Thyroid gland (tissue), 4 donors: ENCODE results near the gene ZNF518B. TPM values are rescaled to one million over a fixed set of nuclear protein-coding genes. Genes with fewer than 3 reads are reported as not detected.

Experiments used
- DNase-seq, 2 donors: peaks; one replicate each; pipeline ENCODE4 v3.0.0-alpha.2; 2019
- H3K27ac ChIP-seq, 3 donors: fragments of 200-600 bp; sonication (generic); 1 replicate in 2 of 3; 2 replicates in 1 of 3; pipeline ENCODE4 v1.5.1; 2016 to 2019; ENCODE audit warnings: mild to moderate bottlenecking in 1 of 3, moderate library complexity in 1 of 3
- H3K27me3 ChIP-seq: fragments of 200-600 bp; sonication (generic); one replicate; pipeline ENCODE4 v1.5.1; 2019
- H3K36me3 ChIP-seq, 2 donors: fragments of 200-600 bp; sonication (generic); one replicate each; pipeline ENCODE4 v1.5.1; 2016 to 2019
- H3K4me1 ChIP-seq, 2 donors: fragments of 200-600 bp; sonication (generic); one replicate each; pipeline ENCODE4 v1.5.1; 2017 to 2019
- H3K4me3 ChIP-seq, 3 donors: fragments of 200-600 bp; sonication (generic); replicated peaks in 1 of 3; 1 replicate in 2 of 3; 2 replicates in 1 of 3; pipeline ENCODE4 v1.5.1; 2016; ENCODE audit warnings: mild to moderate bottlenecking in 1 of 3
- H3K9me3 ChIP-seq: fragments of 200-600 bp; sonication (generic); one replicate; pipeline ENCODE4 v1.5.1; 2017
- POLR2A ChIP-seq, 2 donors: fragments of 450-650 bp; IDR thresholded peaks; one replicate each; pipeline ENCODE4 v1.6.1; 2017; ENCODE audit warnings: antibody characterized with exemption in 2 of 2, mild to moderate bottlenecking in 2 of 2, moderate library complexity in 1 of 2
- WGBS, 2 donors: methylation state at CpG; one replicate each; pipeline ENCODE4 v1.1.5; 2017; 5-methylcytosine and 5-hydroxymethylcytosine counted together
- intact Hi-C: fragments of 100-400 bp; cut with DNase I; formaldehyde crosslinking; loops from one replicate; pipeline ENCODE4 v1.15.1; 2023
- total RNA-seq, 4 donors: library from RNA; depleted of rRNA; stranded (reverse); fragments of >200 nt; gene quantifications; one replicate each; pipeline ENCODE4 v1.2.3, GENCODE V29; 2016
- TF ChIP-seq, protein P1 (sequence below), 6 experiments: fragments of 200-600 bp in 3 of 6; fragments of 450-650 bp in 3 of 6; sonication (generic) in 3 of 6; IDR thresholded peaks; one replicate each; pipeline ENCODE4 v1.5.1; 2016 to 2019; ENCODE audit warnings: antibody characterized with exemption in 6 of 6, mild to moderate bottlenecking in 2 of 6, inconsistent platforms in 1 of 6, moderate library complexity in 1 of 6

ZNF518B gene
- total RNA-seq, 4 donors from 2014 or later: 23.5 to 86.9 (median 32.5) TPM

DNA sequence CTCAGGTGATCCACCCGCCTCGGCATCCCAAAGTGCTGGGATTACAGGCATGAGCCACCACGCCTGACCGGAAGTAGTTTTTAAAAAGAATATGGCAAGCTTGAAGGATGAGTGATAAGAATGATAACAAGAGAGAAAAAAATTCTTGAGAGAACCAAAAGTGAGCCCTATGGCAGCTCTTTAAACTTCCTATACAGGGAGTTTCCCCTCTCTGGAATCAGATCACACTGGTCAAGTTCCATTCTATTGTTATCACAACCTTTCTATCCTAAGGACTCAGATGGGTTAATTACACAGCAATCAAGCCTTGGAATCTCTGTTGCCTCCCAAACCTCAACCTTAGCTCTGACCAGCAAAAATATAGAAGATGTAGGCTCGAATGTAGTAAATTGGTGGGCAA is 33.8 kb upstream of the ZNF518B start:
- Histone ChIP-seq H3K4me1 (no peaks in the 10 kb centered on the region), H3K36me3 (no peaks in the 10 kb centered on the region), H3K27me3 (no peaks in the 10 kb centered on the region), H3K4me3 (no peak overlapping the region), H3K27ac (no peak overlapping the region), H3K9me3 (no peaks in the 10 kb centered on the region)
- TF ChIP-seq, protein P1, sequence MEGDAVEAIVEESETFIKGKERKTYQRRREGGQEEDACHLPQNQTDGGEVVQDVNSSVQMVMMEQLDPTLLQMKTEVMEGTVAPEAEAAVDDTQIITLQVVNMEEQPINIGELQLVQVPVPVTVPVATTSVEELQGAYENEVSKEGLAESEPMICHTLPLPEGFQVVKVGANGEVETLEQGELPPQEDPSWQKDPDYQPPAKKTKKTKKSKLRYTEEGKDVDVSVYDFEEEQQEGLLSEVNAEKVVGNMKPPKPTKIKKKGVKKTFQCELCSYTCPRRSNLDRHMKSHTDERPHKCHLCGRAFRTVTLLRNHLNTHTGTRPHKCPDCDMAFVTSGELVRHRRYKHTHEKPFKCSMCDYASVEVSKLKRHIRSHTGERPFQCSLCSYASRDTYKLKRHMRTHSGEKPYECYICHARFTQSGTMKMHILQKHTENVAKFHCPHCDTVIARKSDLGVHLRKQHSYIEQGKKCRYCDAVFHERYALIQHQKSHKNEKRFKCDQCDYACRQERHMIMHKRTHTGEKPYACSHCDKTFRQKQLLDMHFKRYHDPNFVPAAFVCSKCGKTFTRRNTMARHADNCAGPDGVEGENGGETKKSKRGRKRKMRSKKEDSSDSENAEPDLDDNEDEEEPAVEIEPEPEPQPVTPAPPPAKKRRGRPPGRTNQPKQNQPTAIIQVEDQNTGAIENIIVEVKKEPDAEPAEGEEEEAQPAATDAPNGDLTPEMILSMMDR (IDR thresholded peaks at IDR 0.05): no peak
- no peak for TF ChIP-seq POLR2A (IDR thresholded peaks at IDR 0.05)
- DNase-seq: no peak
- WGBS, 2 donors: 91 to 96% methylated on average over 5 of the region's 5 CpGs
- intact Hi-C loops: no loop called here

DNA sequence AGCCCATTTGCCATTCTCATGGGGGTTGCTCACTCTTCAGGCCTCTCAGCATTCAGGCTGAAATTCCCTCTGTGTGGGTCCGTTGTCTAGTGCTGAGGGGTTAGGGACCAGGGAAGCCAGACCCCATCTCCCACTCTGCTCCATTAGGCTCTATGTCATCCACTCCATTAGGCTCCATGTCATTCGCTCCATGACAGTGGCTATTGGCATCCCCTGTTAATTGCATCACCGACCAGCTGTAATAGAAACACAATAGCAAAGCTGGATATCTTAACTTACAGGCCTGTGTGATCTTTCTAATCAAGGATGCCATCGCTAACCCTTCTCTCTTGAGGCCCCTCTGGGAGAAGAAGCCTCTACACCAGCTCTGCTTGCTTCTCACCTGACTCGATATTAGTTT is 25.7 kb upstream of the ZNF518B start:
- WGBS, 2 donors: 76 to 77% methylated on average over 5 of the region's 5 CpGs
- no peak for TF ChIP-seq POLR2A (IDR thresholded peaks at IDR 0.05)
- TF ChIP-seq, protein P1 (IDR thresholded peaks at IDR 0.05): no peak
- no peak overlapping the region for H3K4me3 ChIP-seq
- H3K27ac ChIP-seq: no peak overlapping the region
- no peaks in the 10 kb centered on the region for H3K27me3 ChIP-seq
- no peaks in the 10 kb centered on the region for H3K36me3 ChIP-seq
- H3K4me1 ChIP-seq: no peaks in the 10 kb centered on the region
- intact Hi-C loops: no loop called here
- no peaks in the 10 kb centered on the region for H3K9me3 ChIP-seq
- DNase-seq: no peak

DNA sequence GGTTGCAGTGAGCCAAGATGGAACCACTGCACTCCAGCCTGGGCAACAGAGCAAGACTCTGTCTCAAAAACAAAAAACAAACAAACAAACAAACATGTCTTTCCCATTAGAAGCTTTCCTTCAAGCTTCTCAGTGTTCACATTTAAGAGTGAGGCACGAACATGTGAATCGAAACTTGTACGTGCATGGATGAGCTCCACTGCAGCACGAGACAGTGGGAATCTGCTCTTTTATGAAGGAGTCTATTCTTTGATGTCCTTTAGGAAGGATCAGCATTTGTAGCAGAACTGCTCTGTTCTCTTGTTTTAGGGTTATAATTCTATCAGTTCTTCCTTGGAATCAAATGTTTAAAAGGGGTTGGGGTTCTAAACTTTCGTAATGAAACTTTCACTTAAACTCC is 23.4 kb upstream of the ZNF518B start:
- Histone ChIP-seq H3K4me3 (no peak overlapping the region), H3K27ac (no peak overlapping the region), H3K4me1 (no peaks in the 10 kb centered on the region), H3K36me3 (no peaks in the 10 kb centered on the region), H3K9me3 (no peaks in the 10 kb centered on the region), H3K27me3 (no peaks in the 10 kb centered on the region)
- intact Hi-C loops: no loop called here
- DNase-seq: no peak
- TF ChIP-seq POLR2A (IDR thresholded peaks at IDR 0.05): no peak
- TF ChIP-seq, protein P1 (IDR thresholded peaks at IDR 0.05): no peak
- WGBS, 2 donors: 86 to 93% methylated on average over 5 of the region's 5 CpGs

DNA sequence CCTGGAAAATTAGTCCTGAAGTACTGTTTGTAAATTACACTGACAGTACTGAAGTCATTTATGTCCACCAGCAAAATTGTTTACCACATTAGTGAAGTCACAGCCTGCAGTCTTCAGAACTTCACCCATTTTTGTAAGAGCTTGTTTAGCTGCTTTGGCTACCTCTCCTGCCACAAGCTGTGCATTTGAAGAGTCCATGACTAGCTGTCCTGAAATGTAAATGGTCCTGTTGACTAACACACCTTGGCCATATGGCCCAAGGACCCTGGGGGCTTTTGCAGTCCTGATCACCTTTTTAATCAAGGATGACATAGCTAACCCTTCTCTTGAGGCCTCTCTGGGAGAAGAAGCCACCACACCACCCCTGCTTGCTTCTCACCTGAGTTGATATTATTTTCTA is 21.4 kb upstream of the ZNF518B start:
- Histone ChIP-seq H3K4me1 (no peaks in the 10 kb centered on the region), H3K27me3 (no peaks in the 10 kb centered on the region), H3K9me3 (no peaks in the 10 kb centered on the region), H3K4me3 (no peak overlapping the region), H3K36me3 (no peaks in the 10 kb centered on the region), H3K27ac (no peak overlapping the region)
- no peak for DNase-seq
- intact Hi-C loops: no loop called here
- TF ChIP-seq, protein P1 (IDR thresholded peaks at IDR 0.05): no peak
- no peak for TF ChIP-seq POLR2A (IDR thresholded peaks at IDR 0.05)

DNA sequence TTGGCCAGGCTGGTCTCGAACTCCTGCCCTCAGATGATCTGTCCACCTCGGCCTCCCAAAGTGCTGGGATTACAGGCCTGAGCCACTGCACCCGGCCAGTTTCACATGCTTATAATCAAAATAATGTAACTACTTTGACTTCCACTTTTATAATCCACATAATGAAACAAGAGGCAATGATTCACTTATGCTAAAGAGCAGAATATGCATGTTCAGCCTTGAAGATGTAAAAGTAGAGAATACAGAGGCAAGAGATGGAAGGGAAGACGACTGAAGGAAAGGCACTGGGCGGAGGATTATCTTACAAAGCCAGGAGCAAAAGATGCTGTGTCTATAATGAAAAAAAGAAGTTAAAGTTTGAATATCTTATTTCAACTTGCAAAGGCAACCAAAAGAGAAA is 13.3 kb upstream of the ZNF518B start:
- Histone ChIP-seq H3K9me3 (no peaks in the 10 kb centered on the region), H3K4me1 (no peaks in the 10 kb centered on the region), H3K4me3 (no peak overlapping the region), H3K36me3 (no peaks in the 10 kb centered on the region), H3K27ac (no peak overlapping the region), H3K27me3 (no peaks in the 10 kb centered on the region)
- 92 to 93% methylated on average over 5 of the region's 5 CpGs for WGBS, 2 donors
- TF ChIP-seq, protein P1 (IDR thresholded peaks at IDR 0.05): no peak
- TF ChIP-seq POLR2A (IDR thresholded peaks at IDR 0.05): no peak
- no peak for DNase-seq
- intact Hi-C loops: no loop called here
